DND-41 (cell line): ENCODE data around the gene GOLGA6C.

Experiments
- CTCF ChIP-seq: IDR thresholded peaks from 2 replicates; pipeline ENCODE4 v1.5.1; 2012; ENCODE audit warnings: borderline replicate concordance, low read length, moderate library complexity, mild to moderate bottlenecking; ENCODE audit not compliant: poor library complexity, severe bottlenecking; ENCODE audit errors: extremely low read depth
- EZH2 ChIP-seq: IDR thresholded peaks from 3 replicates; pipeline ENCODE4 v1.6.1; 2012; ENCODE audit warnings: borderline replicate concordance, low read depth, mild to moderate bottlenecking, moderate library complexity, low read length, inconsistent platforms; ENCODE audit not compliant: severe bottlenecking

DNA sequence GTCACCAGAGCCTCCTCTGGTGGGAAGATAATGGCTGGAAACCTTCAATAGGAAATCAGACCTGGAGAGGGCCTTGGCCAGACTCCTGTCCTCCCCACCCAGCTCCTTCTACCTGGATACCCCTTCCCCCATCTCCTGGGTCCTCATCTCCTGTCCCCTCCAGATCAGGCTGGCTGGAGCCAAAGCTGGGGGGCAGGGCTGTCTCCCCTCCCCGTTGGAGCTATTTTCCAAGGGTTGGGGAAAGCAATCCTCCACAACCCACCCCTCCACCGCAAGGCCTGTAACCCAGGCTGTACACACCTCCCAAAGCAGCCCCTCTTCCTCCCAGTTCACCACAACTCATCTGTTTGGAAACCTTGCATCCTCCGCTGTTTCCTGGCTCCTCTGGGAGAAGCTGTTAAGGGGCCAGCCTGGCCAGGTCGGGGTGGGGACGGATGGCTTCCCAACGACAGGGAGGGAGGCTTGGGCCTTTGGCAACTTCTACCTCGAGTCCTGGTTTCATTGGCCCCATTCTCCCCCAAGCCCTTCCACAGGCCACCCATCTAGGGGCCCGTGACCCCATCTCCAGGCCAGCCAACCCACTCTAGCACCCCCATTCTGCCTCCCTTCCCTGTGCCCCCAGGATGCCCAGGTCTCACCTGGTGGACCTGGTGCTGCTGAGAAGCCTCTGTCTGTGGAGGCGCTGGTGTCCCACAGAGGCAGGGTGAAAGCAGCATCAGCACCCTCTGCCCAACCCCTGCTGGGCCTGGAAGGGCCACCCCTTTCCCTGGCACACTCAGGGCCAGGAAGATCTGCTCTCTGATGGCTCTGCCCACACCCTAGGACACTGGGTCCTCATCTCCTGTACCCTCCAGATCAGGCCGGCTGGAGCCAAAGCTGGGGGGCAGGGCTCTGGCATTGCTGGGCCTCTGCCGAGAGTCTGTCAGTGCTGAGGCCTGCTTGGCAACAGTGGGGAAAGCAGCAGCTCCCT, 22.1 kb upstream of the GOLGA6C start:
- TF ChIP-seq CTCF (no peak), EZH2 (no peak)
